Keratinocyte (primary cell): ENCODE measurements around the gene HOXD8. TPM values are rescaled to one million over a fixed set of nuclear protein-coding genes. Genes with fewer than 3 reads are reported as not detected.

Experiments used
- DNase-seq: peaks from one replicate; pipeline ENCODE4 v3.0.0-alpha.2; 2011; ENCODE audit warnings: low read depth, missing footprints, low spot score
- FAIRE-seq: peaks from 2 replicates; lab custom pipeline; 2011; peaks lifted over from hg19 to GRCh38; lab: Jason Lieb, UNC
- H2AFZ ChIP-seq: 2 replicates; pipeline ENCODE4 v1.6.0; 2012; ENCODE audit warnings: low read length, control low read depth, inconsistent platforms; ENCODE audit not compliant: control insufficient read depth
- H3K27ac ChIP-seq: 2 replicates; pipeline ENCODE4 v1.5.1; 2011; ENCODE audit warnings: low read length; ENCODE audit not compliant: control insufficient read depth, insufficient read depth
- H3K27me3 ChIP-seq: 3 replicates; pipeline ENCODE4 v1.6.0; 2011; ENCODE audit warnings: low read length; ENCODE audit not compliant: control insufficient read depth, insufficient read depth; ENCODE audit errors: extremely low read depth
- H3K36me3 ChIP-seq, 2 experiments: 2 replicates in 1 of 2; 3 replicates in 1 of 2; pipeline ENCODE4 v1.5.1; 2011; ENCODE audit warnings: low read length in 2 of 2, mild to moderate bottlenecking in 1 of 2; ENCODE audit not compliant: control insufficient read depth in 2 of 2, insufficient read depth in 2 of 2; ENCODE audit errors: extremely low read depth in 1 of 2
- H3K4me1 ChIP-seq: 3 replicates; pipeline ENCODE4 v1.5.1; 2011; ENCODE audit warnings: low read length; ENCODE audit not compliant: control insufficient read depth, insufficient read depth; ENCODE audit errors: extremely low read depth
- H3K4me2 ChIP-seq: 3 replicates; pipeline ENCODE4 v1.6.0; 2011; ENCODE audit warnings: low read depth, low read length; ENCODE audit not compliant: control insufficient read depth, insufficient read depth; ENCODE audit errors: extremely low read depth
- H3K4me3 ChIP-seq, 3 experiments: fragments of 200-600 bp in 1 of 3; sonication (generic) in 1 of 3; 2 replicates in 2 of 3; 3 replicates in 1 of 3; pipeline ENCODE4 v1.5.1; 2011 to 2016; ENCODE audit warnings: low read length in 3 of 3, mild to moderate bottlenecking in 3 of 3, control low read depth in 2 of 3, inconsistent platforms in 1 of 3, low read depth in 1 of 3, mixed read lengths in 1 of 3, mixed run types in 1 of 3, moderate library complexity in 1 of 3; ENCODE audit not compliant: control insufficient read depth in 2 of 3, insufficient read depth in 2 of 3; ENCODE audit errors: extremely low read depth in 1 of 3
- H3K79me2 ChIP-seq: 2 replicates; pipeline ENCODE4 v1.6.0; 2012; ENCODE audit warnings: low read length; ENCODE audit not compliant: control insufficient read depth, insufficient read depth
- H3K9ac ChIP-seq: 3 replicates; pipeline ENCODE4 v1.6.0; 2011; ENCODE audit warnings: low read length; ENCODE audit not compliant: control insufficient read depth, insufficient read depth; ENCODE audit errors: extremely low read depth
- H3K9me1 ChIP-seq: 3 replicates; pipeline ENCODE4 v1.6.0; 2011; ENCODE audit warnings: low read length; ENCODE audit not compliant: control insufficient read depth, insufficient read depth; ENCODE audit errors: extremely low read depth
- H3K9me3 ChIP-seq: 2 replicates; pipeline ENCODE4 v1.5.1; 2012; ENCODE audit warnings: low read depth, low read length; ENCODE audit not compliant: control insufficient read depth
- H4K20me1 ChIP-seq: 3 replicates; pipeline ENCODE4 v1.6.0; 2011; ENCODE audit warnings: low read length; ENCODE audit not compliant: control insufficient read depth, insufficient read depth; ENCODE audit errors: extremely low read depth
- EZH2 ChIP-seq: IDR thresholded peaks from one replicate; pipeline ENCODE4 v1.6.1; 2012; ENCODE audit warnings: inconsistent platforms, mild to moderate bottlenecking, low read length, moderate library complexity
- dilution Hi-C: fragments of 300-500 bp; cut with MboI; formaldehyde crosslinking; loops from one replicate; pipeline ENCODE4 v1.7.0; 2020; ENCODE audit warnings: low sequenced_read_pairs; ENCODE audit not compliant: extremely low pct_ligation_motif_present
- polyA plus RNA-seq, 5 experiments: library from polyadenylated mRNA; depleted of rRNA in 3 of 5; stranded (reverse) in 3 of 5; stranded (forward) in 1 of 5; unstranded in 1 of 5; fragments of >200 nt; gene quantifications; 1 replicate in 1 of 5; 2 replicates in 3 of 5; 3 replicates in 1 of 5; pipeline versions ENCODE4 v1.2.1 to v1.2.3, GENCODE V29; 2011 to 2012; ENCODE audit warnings: missing spikeins in 2 of 5, low read depth in 1 of 5, low replicate concordance in 1 of 5
- TF ChIP-seq, protein P1 (sequence below), 3 experiments: IDR thresholded peaks in 1 of 3; conservative IDR thresholded peaks in 1 of 3; optimal IDR thresholded peaks in 1 of 3; 2 replicates in 2 of 3; 3 replicates in 1 of 3; pipeline versions ENCODE3 to v1.5.1; 2011; ENCODE audit warnings: low read length in 3 of 3, mild to moderate bottlenecking in 3 of 3, moderate library complexity in 2 of 3, control low read depth in 1 of 3, inconsistent platforms in 1 of 3; ENCODE audit not compliant: insufficient read depth in 2 of 3; ENCODE audit errors: extremely low read depth in 1 of 3

The HOXD8 gene
- polyA plus RNA-seq, 1 donor (not counting 4 experiments of a cell fraction or from before 2014, with no cell fraction given) = not detected

GRCh38 chr2:176105730-176106580 lies 23.6 kb upstream of the HOXD8 start:
- Histone ChIP-seq H4K20me1 (no peaks in the 10 kb centered on the region), H3K4me2 (peak overlapping the region; percentile 56), H3K27me3 (peaks cover 94% of the 10 kb centered on the region), H3K4me1 (peaks cover 5% of the 10 kb centered on the region), H3K4me3 (peak overlapping the region in 2 of 3 experiments; percentile 27 to 48), H2AFZ (no peak overlapping the region), H3K9me3 (no peaks in the 10 kb centered on the region), H3K79me2 (no peaks in the 10 kb centered on the region), H3K9me1 (no peaks in the 10 kb centered on the region), H3K9ac (no peak overlapping the region), H3K27ac (no peak overlapping the region), H3K36me3 (no peaks in the 10 kb centered on the region)
- dilution Hi-C loops = no loop called here
- TF ChIP-seq EZH2 = peak; percentile 38
- TF ChIP-seq, protein P1, sequence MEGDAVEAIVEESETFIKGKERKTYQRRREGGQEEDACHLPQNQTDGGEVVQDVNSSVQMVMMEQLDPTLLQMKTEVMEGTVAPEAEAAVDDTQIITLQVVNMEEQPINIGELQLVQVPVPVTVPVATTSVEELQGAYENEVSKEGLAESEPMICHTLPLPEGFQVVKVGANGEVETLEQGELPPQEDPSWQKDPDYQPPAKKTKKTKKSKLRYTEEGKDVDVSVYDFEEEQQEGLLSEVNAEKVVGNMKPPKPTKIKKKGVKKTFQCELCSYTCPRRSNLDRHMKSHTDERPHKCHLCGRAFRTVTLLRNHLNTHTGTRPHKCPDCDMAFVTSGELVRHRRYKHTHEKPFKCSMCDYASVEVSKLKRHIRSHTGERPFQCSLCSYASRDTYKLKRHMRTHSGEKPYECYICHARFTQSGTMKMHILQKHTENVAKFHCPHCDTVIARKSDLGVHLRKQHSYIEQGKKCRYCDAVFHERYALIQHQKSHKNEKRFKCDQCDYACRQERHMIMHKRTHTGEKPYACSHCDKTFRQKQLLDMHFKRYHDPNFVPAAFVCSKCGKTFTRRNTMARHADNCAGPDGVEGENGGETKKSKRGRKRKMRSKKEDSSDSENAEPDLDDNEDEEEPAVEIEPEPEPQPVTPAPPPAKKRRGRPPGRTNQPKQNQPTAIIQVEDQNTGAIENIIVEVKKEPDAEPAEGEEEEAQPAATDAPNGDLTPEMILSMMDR (optimal IDR thresholded peaks at IDR 0.05 in 1 of 3, IDR thresholded peaks at IDR 0.05 in 1 of 3, conservative IDR thresholded peaks at IDR 0.05 in 1 of 3; ENCODE audit: extremely low read depth in 1 of 3, insufficient read depth in 2 of 3, low read length in 3 of 3) = no peak
- FAIRE-seq = no peak
- DNase-seq = no peak

GRCh38 chr2:176106581-176107539 lies 22.6 kb upstream of the HOXD8 start, which contains the start of gene HOXD11:
HOXD11 (plus strand) TSS chr2:176107280; CDS start chr2:176107356, 76 bp downstream.
- peaks cover 2% of the 10 kb centered on the region for H4K20me1 ChIP-seq
- H3K4me1 ChIP-seq = peaks cover 5% of the 10 kb centered on the region
- dilution Hi-C loops = no loop called here
- FAIRE-seq (no peak), DNase-seq (no peak)
- H3K9me1 ChIP-seq = no peaks in the 10 kb centered on the region
- peak within 1 kb of the TSS; percentile 56 for H3K4me2 ChIP-seq
- peaks cover 94% of the 10 kb centered on the region for H3K27me3 ChIP-seq
- no peak within 1 kb of the TSS for H3K9ac ChIP-seq
- TF ChIP-seq EZH2 = peak; percentile 98
- TF ChIP-seq, protein P1 (optimal IDR thresholded peaks at IDR 0.05 in 1 of 3, IDR thresholded peaks at IDR 0.05 in 1 of 3, conservative IDR thresholded peaks at IDR 0.05 in 1 of 3; ENCODE audit: extremely low read depth in 1 of 3, insufficient read depth in 2 of 3, low read length in 3 of 3) = no peak
- H3K79me2 ChIP-seq = no peaks in the 10 kb centered on the region
- peak within 1 kb of the TSS; percentile 14 to 48 (median 43) for H3K4me3 ChIP-seq
- no peaks in the 10 kb centered on the region for H3K36me3 ChIP-seq
- no peak within 1 kb of the TSS for H2AFZ ChIP-seq
- no peak within 1 kb of the TSS for H3K27ac ChIP-seq
- no peaks in the 10 kb centered on the region for H3K9me3 ChIP-seq
